Uterus (tissue), 2 donors: ENCODE measurements around the gene SERPIND1.

Experiments used
- POLR2A ChIP-seq, 2 donors: fragments of 450-650 bp; IDR thresholded peaks; one replicate each; pipeline ENCODE4 v1.6.1; 2016; ENCODE audit warnings: antibody characterized with exemption in 2 of 2, mild to moderate bottlenecking in 1 of 2, moderate library complexity in 1 of 2
- TF ChIP-seq, protein P1 (sequence below), 4 experiments: fragments of 200-600 bp in 2 of 4; fragments of 450-650 bp in 2 of 4; sonication (generic) in 2 of 4; IDR thresholded peaks; one replicate each; pipeline ENCODE4 v1.5.1; 2016 to 2019; ENCODE audit warnings: antibody characterized with exemption in 4 of 4, mild to moderate bottlenecking in 2 of 4, moderate library complexity in 1 of 4

DNA sequence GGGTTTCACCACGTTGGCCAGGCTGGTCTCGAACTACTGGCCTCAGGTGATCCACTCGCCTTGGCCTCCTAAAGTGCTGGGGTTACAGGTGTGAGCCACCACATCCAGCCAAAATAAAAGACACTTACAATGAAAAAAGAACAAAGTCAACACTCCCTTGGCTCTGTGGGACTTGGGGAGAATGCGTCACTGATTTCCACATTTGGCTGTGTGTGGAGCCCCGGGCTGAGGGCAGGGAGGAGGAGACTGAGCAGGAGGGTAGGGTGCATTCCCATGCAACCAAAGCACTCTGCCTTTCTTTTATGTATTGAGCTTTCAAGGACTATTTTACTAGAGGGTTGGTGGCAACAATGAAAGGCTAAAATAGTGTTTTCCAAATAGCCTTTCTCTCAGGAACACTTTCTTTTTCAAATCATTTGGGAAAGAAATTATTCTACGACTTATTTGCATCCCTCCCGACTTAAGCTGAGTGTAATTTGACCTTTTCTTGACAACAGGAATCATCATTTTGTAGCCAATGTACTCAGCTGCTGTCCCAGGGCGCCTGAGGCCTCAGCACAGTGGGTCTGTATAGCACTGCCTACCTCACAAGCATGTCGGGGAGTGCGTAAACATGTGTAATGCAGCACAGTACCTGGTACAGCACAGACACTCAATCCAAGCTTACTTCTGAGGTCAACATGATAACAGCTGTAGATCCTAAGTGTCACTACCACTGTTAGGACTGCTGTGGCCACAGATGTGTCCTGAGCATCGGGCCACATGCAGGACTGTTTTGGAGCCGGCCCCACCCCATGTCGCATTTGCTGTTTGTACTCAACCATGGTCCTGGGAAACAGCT is 10.1 kb upstream of the SERPIND1 start:
- TF ChIP-seq, protein P1, sequence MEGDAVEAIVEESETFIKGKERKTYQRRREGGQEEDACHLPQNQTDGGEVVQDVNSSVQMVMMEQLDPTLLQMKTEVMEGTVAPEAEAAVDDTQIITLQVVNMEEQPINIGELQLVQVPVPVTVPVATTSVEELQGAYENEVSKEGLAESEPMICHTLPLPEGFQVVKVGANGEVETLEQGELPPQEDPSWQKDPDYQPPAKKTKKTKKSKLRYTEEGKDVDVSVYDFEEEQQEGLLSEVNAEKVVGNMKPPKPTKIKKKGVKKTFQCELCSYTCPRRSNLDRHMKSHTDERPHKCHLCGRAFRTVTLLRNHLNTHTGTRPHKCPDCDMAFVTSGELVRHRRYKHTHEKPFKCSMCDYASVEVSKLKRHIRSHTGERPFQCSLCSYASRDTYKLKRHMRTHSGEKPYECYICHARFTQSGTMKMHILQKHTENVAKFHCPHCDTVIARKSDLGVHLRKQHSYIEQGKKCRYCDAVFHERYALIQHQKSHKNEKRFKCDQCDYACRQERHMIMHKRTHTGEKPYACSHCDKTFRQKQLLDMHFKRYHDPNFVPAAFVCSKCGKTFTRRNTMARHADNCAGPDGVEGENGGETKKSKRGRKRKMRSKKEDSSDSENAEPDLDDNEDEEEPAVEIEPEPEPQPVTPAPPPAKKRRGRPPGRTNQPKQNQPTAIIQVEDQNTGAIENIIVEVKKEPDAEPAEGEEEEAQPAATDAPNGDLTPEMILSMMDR (IDR thresholded peaks at IDR 0.05): no peak
- TF ChIP-seq POLR2A (IDR thresholded peaks at IDR 0.05): no peak
